GM19035 (cell line): ENCODE results near the gene RRH.
"Not testable (repeated sequence)": the region's sequence is repeated elsewhere in the genome, so short reads cannot be mapped to it uniquely, and the experiment has no call there.

ENCODE experiments used
- ATAC-seq: cut with Tn5 transposase; IDR thresholded peaks from one replicate; pipeline ENCODE4 v1.9.1; 2021; ENCODE audit not compliant: unreplicated experiment

Gene RRH, protein sequence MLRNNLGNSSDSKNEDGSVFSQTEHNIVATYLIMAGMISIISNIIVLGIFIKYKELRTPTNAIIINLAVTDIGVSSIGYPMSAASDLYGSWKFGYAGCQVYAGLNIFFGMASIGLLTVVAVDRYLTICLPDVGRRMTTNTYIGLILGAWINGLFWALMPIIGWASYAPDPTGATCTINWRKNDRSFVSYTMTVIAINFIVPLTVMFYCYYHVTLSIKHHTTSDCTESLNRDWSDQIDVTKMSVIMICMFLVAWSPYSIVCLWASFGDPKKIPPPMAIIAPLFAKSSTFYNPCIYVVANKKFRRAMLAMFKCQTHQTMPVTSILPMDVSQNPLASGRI

DNA sequence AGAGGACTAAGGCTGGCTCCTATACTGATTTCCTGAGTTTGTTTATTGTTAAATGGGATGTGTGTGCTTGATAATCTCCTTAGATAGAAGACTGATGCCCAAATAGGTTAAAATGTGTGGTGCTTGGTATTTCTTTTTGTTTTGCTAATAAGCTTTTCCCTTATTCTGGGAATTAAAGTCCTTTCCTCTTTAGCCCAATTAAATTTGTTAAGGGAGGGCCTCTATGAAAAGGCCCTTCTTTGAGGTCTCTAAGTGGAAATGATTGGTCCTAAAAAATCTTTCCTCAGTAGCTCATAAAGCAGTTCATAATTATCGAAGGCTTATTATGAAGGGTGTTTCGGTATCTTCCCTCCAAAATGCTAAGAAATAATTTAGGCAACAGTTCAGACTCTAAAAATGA, at the start of gene RRH:
Gene RRH, plus strand, starts transcription at position 301 of the 400 bp plus-strand sequence. Its CDS starts 56 bp downstream, at position 357.
- ATAC-seq: no peak

DNA sequence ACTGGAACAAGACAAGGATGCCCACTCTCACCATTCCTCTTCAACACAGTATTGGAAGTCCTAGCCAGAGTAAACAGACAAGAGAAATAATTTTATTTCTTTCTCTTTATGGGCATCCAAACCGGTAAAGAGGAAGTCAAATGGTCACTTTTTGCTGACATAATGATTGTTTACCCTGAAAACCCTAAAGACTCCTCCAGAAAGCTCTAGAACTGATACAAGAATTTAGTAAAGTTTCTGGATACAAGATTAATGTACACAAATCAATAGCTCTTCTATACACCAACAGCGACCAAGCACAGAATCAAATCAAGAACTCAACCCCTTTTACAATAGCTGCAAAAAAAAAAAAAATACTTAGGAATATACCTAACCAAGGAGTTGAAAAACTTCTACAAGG, 45.7 kb upstream of the RRH start:
- ATAC-seq: not testable (repeated sequence)

DNA sequence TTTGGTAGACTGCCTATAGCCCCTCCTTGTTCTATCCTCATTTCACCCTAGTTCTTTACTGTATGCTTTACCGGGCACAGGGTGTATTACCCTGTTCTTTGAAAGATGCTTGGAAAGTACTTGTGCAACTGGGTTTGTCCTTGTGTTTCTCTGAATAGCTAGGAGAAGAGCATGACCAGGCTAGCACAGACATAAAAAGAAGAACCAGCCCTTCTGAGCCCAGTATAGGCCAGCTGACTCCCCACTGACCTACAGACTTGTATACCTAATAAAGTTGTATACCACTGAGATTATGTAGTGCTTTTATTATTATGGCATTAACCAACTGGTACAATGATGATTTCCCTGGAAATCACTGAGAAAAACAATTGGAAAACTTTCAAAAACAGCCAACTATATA, 40.9 kb upstream of the RRH start:
- ATAC-seq: no peak

DNA sequence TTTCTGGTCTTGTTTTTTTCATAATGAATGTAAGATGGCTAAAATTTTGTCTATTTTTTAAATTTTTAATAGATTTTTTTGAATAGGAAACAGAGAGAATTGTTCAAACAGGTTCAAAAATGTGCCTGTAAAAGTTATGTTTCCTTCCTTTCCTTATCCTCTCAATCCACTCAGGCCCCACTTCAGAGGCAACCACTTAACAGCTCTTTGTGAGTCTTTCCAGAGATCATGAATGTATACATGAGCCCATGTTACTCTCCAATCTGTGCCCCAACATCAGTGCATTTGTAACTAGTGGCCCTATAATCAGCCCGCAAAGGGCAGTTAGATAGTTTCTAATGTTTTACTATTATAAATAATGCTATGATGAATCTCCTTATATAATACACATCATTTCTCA, 40.0 kb upstream of the RRH start:
- no peak for ATAC-seq

DNA sequence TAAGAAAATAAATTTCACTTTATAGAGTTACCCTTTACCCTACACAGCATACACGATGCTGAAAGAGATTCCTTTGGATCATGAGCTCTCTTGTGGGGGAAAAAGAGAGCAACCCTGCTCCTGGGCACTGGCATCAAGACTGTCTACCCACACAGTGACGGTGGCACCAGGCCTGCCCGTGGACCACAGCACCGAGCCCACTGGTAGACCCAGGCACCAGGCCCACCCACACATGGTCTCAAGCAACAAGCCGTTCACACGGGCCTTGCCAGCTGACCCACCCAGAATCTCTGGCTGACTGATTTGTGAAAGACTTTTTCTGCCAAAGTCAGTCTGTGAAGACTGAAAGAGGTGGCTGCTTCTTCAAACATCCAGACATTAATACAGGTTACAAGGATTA, 32.7 kb upstream of the RRH start:
- ATAC-seq: no peak

DNA sequence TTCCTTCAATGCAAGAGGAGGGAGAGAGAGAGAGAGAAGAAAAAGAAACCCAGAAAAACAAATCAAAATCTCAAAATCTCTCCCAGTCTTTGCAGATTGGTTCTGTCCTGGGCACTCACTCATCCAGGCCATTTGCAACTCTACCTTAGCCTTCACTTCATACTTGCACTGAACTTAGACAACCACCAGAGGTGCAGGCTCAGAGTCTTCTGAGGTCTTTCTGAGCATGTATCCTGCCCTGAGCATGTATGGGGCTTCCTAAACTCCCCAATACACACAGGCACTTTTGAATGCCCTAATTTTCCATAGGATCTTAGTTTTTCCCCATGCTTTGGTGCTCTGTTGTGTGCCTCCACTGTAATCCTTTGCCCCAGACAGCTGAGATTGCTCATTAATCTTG, 28.9 kb upstream of the RRH start:
- no peak for ATAC-seq

DNA sequence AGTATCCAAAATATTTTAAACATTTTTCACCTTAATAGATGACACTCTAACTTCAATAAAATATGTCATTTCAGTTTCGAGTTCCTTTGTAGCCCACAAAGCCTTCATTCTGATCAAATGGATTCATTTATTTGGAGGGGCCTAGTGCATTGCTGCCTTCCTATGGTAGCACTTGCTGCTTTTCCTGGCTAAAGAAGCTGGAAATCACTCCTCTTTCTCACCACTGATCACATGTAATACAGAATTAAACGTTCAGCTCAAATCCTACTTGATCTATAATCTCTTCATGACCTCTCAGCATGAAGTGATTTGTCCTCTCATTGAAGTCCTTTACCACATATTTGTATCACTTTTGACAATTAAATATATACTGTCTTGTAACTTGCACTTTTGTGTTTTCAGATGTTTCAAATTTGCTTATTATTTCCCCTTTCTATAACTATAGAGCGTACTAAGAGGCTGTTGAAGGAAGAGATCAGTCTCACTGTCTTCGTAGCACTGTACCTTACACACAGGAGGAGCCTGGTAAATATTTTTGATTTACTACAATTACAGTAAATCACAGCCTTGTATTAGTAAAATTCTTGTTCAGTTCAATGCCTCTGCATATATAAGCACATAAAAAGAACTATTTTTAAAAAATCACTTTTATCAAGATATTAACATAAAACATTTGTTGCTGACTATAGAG, 26.5 kb upstream of the RRH start:
- no peak for ATAC-seq

DNA sequence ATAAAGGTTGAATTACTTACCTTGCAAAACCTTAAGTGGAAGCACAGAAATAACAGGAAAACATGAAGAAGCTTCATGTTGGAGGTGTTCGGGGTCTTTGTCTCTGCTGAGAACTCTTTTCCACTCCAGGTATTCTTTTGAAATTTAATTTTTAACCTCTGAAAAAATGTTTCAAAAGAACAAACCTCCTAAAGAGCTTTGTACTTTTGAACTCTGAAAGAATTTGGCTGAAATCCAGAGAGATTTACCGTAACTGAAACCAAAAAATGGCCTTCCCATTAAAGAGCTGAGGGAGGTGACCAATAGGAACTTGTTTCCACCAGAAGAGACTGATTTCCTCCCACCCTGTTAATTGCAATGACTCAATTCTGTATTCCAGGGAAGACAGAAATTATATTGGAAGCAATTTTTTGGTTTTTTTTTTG, 25.9 kb upstream of the RRH start, which contains the start of gene CFI:
Gene CFI, minus strand, starts transcription at position 105 of the 425 bp plus-strand sequence. Its CDS starts 28 bp downstream, at position 77.
- no peak for ATAC-seq

DNA sequence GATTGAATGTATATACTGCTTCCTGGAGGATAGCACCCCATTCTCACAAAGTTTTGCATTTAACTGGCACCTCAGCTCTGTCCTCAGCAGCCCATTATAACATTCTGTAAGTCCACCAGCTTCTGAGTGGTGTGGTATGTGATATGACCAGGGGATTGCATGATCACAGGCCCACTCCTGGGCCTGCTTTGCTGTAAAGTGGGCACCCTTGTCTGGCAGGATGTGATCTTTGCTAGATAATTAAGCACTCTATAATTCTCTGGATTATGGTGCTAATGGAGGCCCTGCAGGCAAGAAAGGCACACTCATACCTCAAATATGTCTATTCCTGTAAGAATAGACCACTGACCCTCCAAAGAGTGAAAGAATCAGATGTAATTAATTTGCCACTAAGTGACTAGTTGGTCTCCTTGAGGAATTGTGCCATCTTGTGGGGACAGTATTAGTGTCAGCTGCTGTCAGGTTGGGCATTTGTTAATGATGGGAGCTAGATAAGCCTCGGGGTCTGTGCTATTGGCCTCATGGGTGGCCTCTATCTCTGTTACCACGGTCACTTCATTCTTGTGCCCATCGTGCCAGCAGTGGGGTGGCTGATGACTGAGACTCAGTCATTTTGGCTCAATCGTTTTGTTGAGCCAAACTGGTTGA, 23.7 kb upstream of the RRH start:
- ATAC-seq: no peak

DNA sequence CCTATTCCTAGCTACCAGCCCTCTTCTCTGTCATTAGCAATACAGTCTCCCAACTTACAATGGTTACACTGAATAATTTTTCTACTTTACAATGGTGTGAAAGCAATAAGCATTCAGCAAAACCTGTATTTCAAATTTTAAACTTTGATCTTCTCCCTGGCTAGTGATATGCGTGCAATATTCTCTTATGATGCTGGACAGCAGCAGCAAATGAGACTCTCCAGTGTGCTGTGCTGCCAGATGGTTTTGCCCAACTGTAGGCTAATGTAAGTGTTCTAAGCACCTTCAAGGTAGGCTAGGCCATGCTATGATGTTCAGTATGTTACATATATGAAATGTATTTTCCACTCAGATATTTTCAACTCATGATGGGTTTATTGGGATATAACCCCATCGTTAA, 18.1 kb upstream of the RRH start:
- ATAC-seq: no peak

DNA sequence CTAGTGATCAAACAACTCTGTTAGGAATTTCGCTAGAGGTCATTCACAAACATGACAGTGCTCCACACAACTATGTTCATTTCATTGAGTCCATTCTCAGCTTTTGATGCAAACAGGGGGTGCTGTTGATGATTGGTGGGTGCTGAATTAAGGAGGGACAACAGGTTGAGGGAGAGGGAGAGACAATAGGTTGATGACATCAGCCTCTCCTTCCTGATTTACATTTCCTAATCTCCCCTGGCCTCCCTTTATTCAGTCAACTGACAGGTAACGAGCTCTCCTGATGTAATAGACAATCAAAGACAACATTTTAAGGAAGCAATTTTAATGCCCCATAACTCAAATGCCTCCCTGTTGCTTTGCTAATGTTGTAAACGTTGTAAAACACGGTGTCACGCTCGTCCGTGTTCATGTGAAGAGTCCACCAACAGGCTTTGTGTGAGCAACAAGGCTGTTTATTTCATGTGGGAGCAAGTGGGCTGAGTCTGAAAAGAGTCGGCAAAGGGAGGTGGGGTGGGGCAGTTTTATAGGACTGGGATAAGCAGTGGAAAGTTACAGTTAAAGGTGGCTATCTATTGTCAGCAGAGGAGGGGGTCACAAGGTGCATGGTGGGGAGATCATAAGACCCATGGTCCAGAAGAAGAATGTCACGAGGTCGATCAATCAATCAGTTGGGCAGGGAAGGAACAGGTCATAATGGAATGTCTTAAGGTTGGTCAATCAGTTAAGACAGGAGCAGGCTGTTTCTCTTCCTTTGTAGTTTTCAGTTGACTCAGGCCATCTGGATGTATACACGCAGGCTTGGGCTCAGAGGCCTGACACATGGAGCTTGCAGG, 17.0 kb upstream of the RRH start:
- no peak for ATAC-seq

DNA sequence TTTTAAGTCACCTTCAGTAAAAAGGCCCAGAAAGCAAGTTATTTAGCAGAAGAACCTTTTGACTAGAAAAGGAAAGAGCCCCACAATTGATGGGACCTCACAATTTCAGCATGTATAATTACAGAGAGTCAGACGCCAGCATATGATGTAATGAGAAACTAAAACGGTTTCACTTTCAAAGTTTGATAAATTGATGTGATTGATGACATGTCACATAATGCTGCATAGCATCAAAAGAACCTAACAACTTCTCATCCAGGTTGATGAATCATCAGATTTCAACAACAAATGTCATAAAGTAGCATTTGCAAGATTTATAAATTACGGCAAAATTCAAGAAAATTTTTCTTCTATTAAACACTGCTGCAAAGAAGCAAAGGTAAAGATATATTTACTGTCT, 16.1 kb upstream of the RRH start:
- ATAC-seq: no peak

DNA sequence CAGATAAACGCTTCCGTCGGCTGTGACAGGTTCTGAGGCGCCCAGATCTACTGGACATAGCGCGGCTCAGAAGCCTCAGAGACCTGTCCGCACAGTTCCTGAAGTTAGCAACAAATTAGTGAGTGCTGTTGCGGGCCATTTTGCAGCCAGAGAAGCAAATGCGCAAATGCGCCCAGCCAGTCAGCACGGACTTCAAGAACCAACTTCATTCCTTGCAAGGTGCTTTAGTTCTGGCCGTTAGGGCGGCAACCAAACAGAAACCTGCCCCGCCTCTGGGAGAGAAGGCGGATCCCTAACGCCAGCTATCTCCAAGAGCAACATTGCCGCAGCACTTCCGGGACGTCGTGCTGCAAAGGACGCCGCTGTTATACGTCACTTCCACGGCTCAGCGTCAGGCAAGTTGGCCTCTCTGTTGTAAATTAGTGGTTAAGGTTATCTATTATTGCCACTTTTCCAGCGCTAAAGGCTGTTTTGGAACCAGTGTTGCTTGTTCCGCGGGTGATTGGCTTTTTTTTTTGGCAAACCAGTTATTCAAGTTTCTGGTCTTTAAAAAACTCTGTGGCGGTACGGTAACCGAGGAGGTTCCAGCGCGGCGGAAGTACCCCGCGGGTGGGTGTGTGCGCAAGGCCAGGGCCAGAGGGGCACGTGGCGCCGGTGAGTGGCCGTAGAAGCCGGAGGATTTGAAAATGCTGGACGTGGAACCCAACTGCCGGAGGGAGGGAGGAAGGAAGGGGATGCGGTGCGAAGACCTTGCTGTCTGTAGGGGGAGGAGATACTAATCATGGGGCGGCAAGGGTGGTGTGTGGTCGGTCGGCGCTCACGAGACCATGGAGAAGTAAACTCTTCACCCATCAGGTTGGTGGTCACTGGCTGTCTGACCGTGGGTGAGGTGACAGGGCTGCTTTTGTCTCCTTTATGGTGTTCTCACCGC, 12.4 kb upstream of the RRH start, which contains the start of gene GAR1:
Gene GAR1, plus strand, starts transcription at position 612 of the 931 bp plus-strand sequence. CDS start 403 bp downstream, outside the sequence.
- peak; percentile 99 for ATAC-seq

DNA sequence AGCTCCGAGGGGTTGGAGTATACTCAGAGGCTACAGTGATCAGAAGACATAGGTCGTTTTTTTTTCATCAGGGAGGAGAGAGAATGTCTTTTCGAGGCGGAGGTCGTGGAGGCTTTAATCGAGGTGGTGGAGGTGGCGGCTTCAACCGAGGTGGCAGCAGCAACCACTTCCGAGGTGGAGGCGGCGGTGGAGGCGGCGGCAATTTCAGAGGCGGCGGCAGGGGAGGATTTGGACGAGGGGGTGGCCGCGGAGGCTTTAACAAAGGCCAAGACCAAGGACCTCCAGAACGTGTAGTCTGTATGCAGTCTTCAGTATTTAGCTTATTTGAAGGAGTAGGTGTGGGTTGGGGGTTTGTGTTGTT, 11.7 kb upstream of the RRH start:
- no peak for ATAC-seq

DNA sequence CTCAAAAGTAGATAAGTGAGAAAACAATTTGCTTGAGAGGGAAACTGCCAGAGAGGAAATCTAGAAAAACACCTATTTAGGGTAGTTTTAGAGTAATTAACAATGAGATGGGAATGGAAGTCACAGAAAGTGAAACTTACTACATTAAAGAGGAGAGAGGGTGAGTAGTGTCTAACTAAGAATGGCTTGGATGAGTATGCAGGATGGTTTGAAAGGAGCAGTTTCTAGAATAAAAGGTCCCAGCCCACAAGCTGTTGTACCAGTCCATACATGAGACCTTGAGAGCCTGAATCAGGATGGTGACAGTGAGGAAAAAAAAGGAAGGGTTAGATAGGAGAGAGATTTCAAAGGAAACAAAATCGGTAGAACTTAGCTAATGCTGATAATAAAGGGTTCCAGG, 10.9 kb upstream of the RRH start:
- ATAC-seq: no peak

DNA sequence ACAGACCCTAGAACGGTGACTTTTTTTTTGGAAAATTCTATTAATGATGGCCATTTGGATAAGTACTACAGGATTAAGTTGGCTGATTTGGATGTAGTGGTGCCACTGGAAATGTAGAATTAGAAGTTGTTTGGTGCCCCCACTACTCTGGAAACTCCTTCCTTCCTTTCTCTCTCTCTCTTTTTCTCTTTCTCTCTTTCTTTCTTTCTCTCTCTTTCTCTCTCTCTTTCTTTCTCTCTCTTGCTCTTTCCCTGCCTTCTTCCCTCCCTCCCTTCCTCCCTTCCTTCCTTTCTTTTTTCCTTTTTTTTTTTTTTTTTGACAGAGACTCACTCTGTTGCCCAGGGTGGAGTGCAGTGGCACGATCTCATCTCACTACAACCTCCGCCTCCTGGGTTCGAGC, 9.5 kb upstream of the RRH start:
- ATAC-seq: no peak

DNA sequence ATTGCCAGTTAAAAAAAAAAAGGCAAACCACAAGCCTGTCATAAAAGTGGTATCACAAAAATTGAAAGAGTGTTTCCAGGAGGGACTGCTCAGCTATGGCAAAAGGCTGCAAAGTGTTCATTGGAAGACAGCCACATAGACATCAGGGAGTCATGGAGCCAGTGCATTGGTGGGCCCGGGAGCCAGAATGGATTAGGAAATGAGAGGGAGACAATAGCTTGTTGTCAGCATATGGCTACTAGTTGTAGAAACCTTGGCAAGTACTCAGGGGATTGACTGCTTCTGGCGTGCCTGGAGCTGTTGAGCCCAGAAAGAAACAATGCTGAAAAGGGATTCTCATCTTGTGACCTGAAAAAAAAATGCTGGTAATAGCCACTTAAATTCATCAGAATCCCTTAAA, 7.2 kb upstream of the RRH start:
- no peak for ATAC-seq

DNA sequence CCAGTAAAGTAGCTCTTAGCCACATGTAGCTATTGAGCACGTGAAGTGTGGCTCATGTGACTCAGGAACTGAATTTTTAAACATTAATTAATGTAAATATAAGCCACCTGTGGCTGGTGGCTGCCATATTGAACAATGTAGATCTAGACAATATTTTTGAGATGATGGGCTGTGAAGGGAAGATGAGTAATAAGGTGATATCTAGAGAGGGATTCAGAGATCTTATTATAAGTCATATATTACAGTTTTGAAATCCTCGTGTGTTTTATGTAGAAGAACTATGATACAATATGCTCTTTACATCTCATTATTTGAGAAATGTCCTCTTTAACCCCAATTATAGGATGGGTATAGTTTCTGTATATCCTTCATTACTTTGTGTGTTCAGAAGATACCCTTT, 6.6 kb upstream of the RRH start:
- no peak for ATAC-seq

DNA sequence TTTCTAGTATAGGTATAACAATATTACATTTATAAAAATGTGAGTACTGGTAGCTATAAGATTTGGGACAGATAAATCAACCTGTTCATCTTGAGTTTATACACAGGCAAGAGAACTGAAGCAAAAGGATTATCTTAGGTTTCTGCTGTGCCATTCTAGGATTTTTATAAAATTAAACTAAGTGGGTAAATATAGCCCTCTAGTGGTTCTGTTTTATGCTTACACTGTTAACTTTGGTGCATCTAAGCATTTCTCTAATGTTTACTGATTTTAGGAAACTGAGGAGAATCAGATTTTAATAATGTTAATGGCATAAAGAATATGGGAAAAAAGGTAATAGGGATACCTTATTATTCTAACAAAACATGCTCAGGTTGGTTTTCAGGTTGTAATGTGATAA, 1.1 kb upstream of the RRH start:
- peak; percentile 84 for ATAC-seq

DNA sequence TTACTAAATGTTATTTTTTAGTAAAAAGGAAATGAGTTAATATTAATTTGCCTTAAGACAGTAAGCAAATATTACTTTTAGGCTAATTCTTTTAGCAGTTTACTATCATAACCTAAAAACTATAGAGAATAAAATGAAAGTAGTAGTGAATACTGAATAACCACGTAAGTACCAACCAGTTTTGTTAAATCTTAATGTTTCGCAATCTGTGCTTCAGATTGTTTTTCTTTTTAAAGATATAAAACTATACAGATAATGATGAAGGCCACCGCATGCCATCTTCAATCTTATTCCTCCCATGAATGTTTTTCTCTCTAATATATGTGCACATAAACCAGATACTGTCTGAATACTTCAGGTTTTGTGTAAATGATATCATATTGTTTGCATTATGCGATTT, 6.0 kb downstream of the RRH start:
- no peak for ATAC-seq
